HEK293 (cell line): ENCODE measurements around the gene ZNF280A.

Source experiments
- CTCF ChIA-PET: fragments of 350-600 bp; formaldehyde crosslinking; extraction: SDS; loops from one replicate; lab custom pipeline; 2021; ENCODE audit warnings: antibody characterized with exemption; lab: Yijun Ruan, JAX
- POLR2A ChIA-PET: fragments of 300-600 bp; formaldehyde crosslinking; extraction: SDS; loops from one replicate; lab custom pipeline; 2020; ENCODE audit warnings: antibody characterized with exemption, inconsistent platforms; lab: Yijun Ruan, JAX
- H3K27ac ChIP-seq: fragments of 200-500 bp; sonication (Bioruptor generic); 2 replicates; pipeline ENCODE4 v1.5.1; 2014; ENCODE audit warnings: low read depth, low read length, control low read depth, inconsistent platforms; ENCODE audit errors: extremely low read depth
- H3K36me3 ChIP-seq, 2 experiments: fragments of 200-500 bp in 1 of 2; sonication (Bioruptor generic) in 1 of 2; 1 replicate in 1 of 2; 2 replicates in 1 of 2; pipeline ENCODE4 v1.5.1; 2014 to 2017; ENCODE audit warnings: inconsistent platforms in 2 of 2, low read length in 2 of 2; ENCODE audit not compliant: control insufficient read depth in 2 of 2, insufficient read depth in 1 of 2
- H3K4me1 ChIP-seq: fragments of 200-500 bp; sonication (Bioruptor generic); 2 replicates; pipeline ENCODE4 v1.5.1; 2014; ENCODE audit warnings: mild to moderate bottlenecking, low read length, inconsistent platforms; ENCODE audit not compliant: control insufficient read depth, insufficient read depth
- H3K4me3 ChIP-seq: 2 replicates; pipeline ENCODE4 v1.5.1; 2011; ENCODE audit warnings: low read depth, mild to moderate bottlenecking, control low read depth, low read length, moderate library complexity
- H3K9me3 ChIP-seq: fragments of 200-500 bp; sonication (Bioruptor generic); 2 replicates; pipeline ENCODE4 v1.5.1; 2014; ENCODE audit warnings: low read depth, low read length, inconsistent platforms; ENCODE audit not compliant: control insufficient read depth, insufficient read depth
- BCL11B ChIP-seq: fragments of 450-650 bp; formaldehyde crosslinking; IDR thresholded peaks from 2 replicates; pipeline ENCODE4 v1.5.1; 2016; ENCODE audit warnings: low read depth, missing biosample characterization, missing genetic modification characterization
- BCL6B ChIP-seq: fragments of 450-650 bp; formaldehyde crosslinking; IDR thresholded peaks from 2 replicates; pipeline ENCODE4 v1.5.1; 2017; ENCODE audit warnings: missing biosample characterization, missing genetic modification characterization
- GLI4 ChIP-seq: fragments of 450-650 bp; formaldehyde crosslinking; IDR thresholded peaks from 2 replicates; pipeline ENCODE4 v1.5.1; 2016; ENCODE audit warnings: missing biosample characterization, missing genetic modification characterization
- KLF8 ChIP-seq: fragments of 450-650 bp; formaldehyde crosslinking; IDR thresholded peaks from 2 replicates; pipeline ENCODE4 v1.5.1; 2016; ENCODE audit warnings: missing biosample characterization, missing genetic modification characterization
- PBX3 ChIP-seq: sonication (generic); formaldehyde crosslinking; IDR thresholded peaks from 2 replicates; pipeline ENCODE4 v1.8.1; 2022; ENCODE audit warnings: mild to moderate bottlenecking, moderate library complexity, missing genetic modification reagents
- REST ChIP-seq: fragments of 450-650 bp; formaldehyde crosslinking; IDR thresholded peaks from 2 replicates; pipeline ENCODE4 v1.5.1; 2016; ENCODE audit warnings: missing biosample characterization, missing genetic modification characterization
- ZBTB26 ChIP-seq: fragments of 450-650 bp; formaldehyde crosslinking; optimal IDR thresholded peaks from 2 replicates; pipeline ENCODE3; 2016; ENCODE audit warnings: missing biosample characterization, mild to moderate bottlenecking, missing genetic modification characterization
- ZNF132 ChIP-seq: fragments of 450-650 bp; formaldehyde crosslinking; IDR thresholded peaks from 2 replicates; pipeline ENCODE4 v1.5.1; 2017; ENCODE audit warnings: missing biosample characterization, missing genetic modification characterization, borderline replicate concordance
- ZNF146 ChIP-seq: fragments of 450-650 bp; formaldehyde crosslinking; IDR thresholded peaks from 2 replicates; pipeline ENCODE4 v1.5.1; 2016; ENCODE audit warnings: missing biosample characterization, missing genetic modification characterization
- ZNF202 ChIP-seq: fragments of 450-650 bp; formaldehyde crosslinking; IDR thresholded peaks from 2 replicates; pipeline ENCODE4 v1.5.1; 2016; ENCODE audit warnings: missing biosample characterization, missing genetic modification characterization, borderline replicate concordance
- ZNF341 ChIP-seq: fragments of 450-650 bp; formaldehyde crosslinking; IDR thresholded peaks from 2 replicates; pipeline ENCODE4; 2016; ENCODE audit warnings: low read depth, missing biosample characterization, missing genetic modification characterization
- ZNF544 ChIP-seq: fragments of 450-650 bp; formaldehyde crosslinking; IDR thresholded peaks from 2 replicates; pipeline ENCODE4 v1.5.0; 2017; ENCODE audit warnings: missing biosample characterization, missing genetic modification characterization
- ZNF571 ChIP-seq: fragments of 450-650 bp; formaldehyde crosslinking; IDR thresholded peaks from 2 replicates; pipeline ENCODE4 v1.5.0; 2017; ENCODE audit warnings: missing biosample characterization, missing genetic modification characterization
- ZNF629 ChIP-seq: fragments of 450-650 bp; formaldehyde crosslinking; IDR thresholded peaks from 2 replicates; pipeline ENCODE4 v1.5.1; 2017; ENCODE audit warnings: missing biosample characterization, missing genetic modification characterization
- ZNF776 ChIP-seq: fragments of 450-650 bp; formaldehyde crosslinking; IDR thresholded peaks from 2 replicates; pipeline ENCODE4 v1.5.0; 2017; ENCODE audit warnings: missing biosample characterization, missing genetic modification characterization, borderline replicate concordance
- ZSCAN16 ChIP-seq: fragments of 450-650 bp; formaldehyde crosslinking; IDR thresholded peaks from 2 replicates; pipeline ENCODE4 v1.5.1; 2016; ENCODE audit warnings: missing biosample characterization, missing genetic modification characterization
- ZSCAN5A ChIP-seq: fragments of 450-650 bp; formaldehyde crosslinking; IDR thresholded peaks from 2 replicates; pipeline ENCODE4 v1.5.1; 2016; ENCODE audit warnings: missing biosample characterization, missing genetic modification characterization

The ZNF280A gene

GRCh38 chr22:22531770-22532546, 11.9 kb upstream of the ZNF280A start:
- CTCF ChIA-PET, result interaction anchor here (0.6 to 1.1 kb wide), 5 partner anchors 17 to 478 kb away, joined by 3 to 4 read pairs (median 3); no protein-coding TSS in a partner anchor
- TF ChIP-seq GLI4 (tag by site-specific recombination) (no peak), REST (tag by site-specific recombination) (no peak), ZSCAN16 (no peak), ZNF146 (tag by site-specific recombination) (no peak), ZNF571 (tag by site-specific recombination) (no peak), ZSCAN5A (tag by site-specific recombination) (no peak), ZNF341 (tag by site-specific recombination) (no peak), KLF8 (no peak), ZNF202 (tag by site-specific recombination) (no peak), PBX3 (CRISPR knock-in tag) (no peak), ZNF629 (tag by site-specific recombination) (no peak), BCL11B (no peak), ZNF544 (tag by site-specific recombination) (no peak), ZNF132 (tag by site-specific recombination) (no peak), BCL6B (no peak), ZBTB26 (tag by site-specific recombination) (no peak), ZNF776 (tag by site-specific recombination) (no peak)
- H3K27ac ChIP-seq, result no peak overlapping the region
- no peaks in the 10 kb centered on the region for H3K36me3 ChIP-seq
- H3K4me1 ChIP-seq, result no peaks in the 10 kb centered on the region
- H3K4me3 ChIP-seq, result no peak overlapping the region
- POLR2A ChIA-PET, result interaction anchor here (0.6 kb wide), 1 partner anchor 54 kb away, joined by 3 read pairs; no protein-coding TSS in a partner anchor
- no peaks in the 10 kb centered on the region for H3K9me3 ChIP-seq
